Renal pelvis (tissue), 4 donors: ENCODE results near the gene KRT20. TPM values are rescaled to one million over a fixed set of nuclear protein-coding genes. Genes with fewer than 3 reads are reported as not detected.

Experiments
- DNase-seq: peaks from one replicate; pipeline ENCODE4 v3.0.0-alpha.2; 2013
- polyA plus RNA-seq, 3 donors: library from polyadenylated mRNA; unstranded; fragments of 120-200 nt; gene quantifications; one replicate each; pipeline ENCODE4 v1.2.1, GENCODE V29; 2013; ENCODE audit not compliant: insufficient read length in 3 of 3

KRT20 gene
- polyA plus RNA-seq, 3 donors = 0.17 to 0.80 (median 0.36) TPM

DNA sequence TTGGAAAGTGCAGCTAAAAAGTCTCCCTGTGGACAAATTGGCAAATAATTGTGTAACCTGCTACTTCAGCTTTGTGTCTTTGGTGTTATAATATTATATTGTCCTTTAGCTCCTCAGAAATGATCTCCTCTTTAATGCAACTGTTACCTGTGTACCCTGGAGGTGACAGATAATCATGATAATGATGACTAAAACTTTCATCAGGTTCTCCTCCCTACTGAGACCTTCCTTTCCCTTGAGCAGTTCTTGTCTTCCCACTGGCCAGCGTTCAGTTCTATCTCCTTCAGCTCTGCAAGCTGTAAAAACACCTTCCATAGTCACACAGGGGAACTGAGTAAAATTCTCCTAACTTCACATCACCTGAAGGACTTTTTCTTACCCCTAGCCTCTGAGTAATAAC lies 32.7 kb downstream of the KRT20 start:
- DNase-seq = no peak

- no peak for DNase-seq
These were observed 34.6 kb downstream of the KRT20 start for GRCh38 chr17:40850293-40850972.

- DNase-seq = no peak
These were observed 35.3 kb downstream of the KRT20 start for GRCh38 chr17:40849723-40850122.

- DNase-seq = no peak
These were observed 36.3 kb downstream of the KRT20 start for GRCh38 chr17:40848583-40849235.

GRCh38 chr17:40846515-40847144 lies 38.4 kb downstream of the KRT20 start:
- peak; percentile 3 for DNase-seq

- DNase-seq = no peak
These were observed 40.4 kb downstream of the KRT20 start for GRCh38 chr17:40844671-40845107.

GRCh38 chr17:40843242-40843641 lies 41.8 kb downstream of the KRT20 start:
- DNase-seq = no peak

- DNase-seq = no peak
These were observed 43.8 kb downstream of the KRT20 start for GRCh38 chr17:40841246-40841645.

- no peak for DNase-seq
These were observed 45.8 kb downstream of the KRT20 start for GRCh38 chr17:40839194-40839593.

- no peak for DNase-seq
These were observed 49.0 kb downstream of the KRT20 start for GRCh38 chr17:40836020-40836419.

GRCh38 chr17:40833882-40834281 lies 51.2 kb downstream of the KRT20 start:
- no peak for DNase-seq

- DNase-seq = no peak
These were observed 52.2 kb downstream of the KRT20 start for GRCh38 chr17:40832840-40833239.

DNA sequence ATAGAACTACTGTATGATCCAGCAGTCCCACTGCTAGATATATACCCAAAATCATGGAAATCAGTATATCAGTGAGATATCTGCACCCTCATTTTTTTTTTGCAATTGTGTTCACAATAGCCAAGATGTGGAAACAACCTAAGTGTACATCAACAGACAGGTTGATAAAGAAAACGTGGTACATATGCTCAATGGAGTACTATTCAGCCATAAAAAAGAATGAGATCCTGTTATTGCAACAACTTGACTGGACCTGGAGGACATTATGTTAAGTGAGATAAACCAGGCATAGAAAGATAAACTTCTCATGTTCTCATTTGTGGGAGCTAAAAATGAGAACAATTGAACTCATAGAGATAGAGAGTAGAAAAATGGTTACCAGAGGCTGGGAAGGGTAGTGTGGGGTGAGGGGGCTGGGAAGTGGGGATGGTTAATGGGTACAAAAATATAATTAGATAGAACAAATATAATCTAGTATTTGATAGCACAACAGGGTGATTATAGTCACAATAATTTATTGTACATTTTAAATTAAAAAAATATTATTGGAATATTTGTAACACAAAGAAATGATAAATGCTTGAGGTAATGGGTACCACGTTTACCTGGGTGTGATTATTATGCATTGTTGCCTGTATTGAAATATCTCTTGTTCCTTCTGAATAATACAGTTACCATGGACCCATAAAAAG lies 54.8 kb downstream of the KRT20 start:
- no peak for DNase-seq

DNA sequence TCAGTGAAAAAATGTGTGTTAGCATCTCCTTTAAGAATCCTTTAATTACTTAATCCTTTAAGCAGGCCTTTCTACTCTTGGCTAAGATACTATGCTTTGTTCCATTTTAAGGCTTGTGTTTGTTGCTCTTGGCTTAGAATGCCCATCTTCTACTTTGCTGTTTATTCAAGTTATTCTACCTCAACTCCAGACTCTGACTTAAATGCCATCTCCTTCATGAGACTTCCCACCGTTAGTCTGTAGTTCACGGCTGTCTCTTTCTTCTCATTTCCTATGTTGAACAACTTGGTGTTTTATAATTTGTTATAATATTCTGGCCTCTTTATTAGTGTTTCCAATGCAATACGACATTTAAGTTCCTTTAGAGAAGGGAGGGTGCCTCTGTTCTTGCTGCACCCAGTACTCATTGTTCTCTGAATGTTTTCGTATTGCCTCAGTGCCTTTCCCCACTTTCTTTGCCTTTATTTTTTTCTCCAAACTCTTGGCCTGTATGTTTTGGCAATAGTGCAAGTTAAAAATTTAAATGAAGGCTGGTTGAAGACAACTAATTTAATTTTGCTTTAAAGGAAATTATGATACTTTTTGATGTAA lies 56.5 kb downstream of the KRT20 start:
- DNase-seq = no peak

DNA sequence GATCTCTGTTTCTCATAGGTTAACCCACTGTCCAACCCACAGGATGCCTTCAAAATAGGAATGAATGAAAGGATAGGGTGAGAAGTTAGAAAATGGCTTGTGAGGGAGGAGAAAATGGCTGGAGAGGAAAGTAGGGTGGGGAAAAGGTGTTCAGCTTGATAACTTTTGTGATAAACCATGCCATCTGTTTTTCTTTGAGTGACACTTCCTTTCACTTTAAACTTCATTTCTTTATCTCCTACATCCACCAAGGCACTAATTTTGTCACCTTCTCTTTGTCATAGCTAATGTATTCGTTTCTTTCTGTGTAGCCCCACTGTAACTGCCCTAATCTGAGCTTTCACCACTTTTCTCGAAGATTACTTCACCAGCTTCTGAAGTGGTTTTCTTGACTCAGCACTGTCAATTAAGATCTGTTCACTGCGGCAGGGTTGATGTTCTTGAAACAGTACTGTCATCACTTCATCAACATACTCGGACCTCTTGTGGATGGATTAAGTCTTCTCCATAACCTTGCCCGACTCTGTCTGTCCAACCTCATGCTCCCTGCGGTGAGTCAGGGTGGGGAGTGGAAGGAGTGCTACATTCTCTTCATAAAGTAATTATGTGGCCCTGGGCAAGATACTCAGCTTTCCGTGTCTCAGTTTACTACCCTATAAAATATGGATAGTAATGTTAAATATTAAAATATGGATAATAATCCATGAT lies 57.1 kb downstream of the KRT20 start:
- DNase-seq = no peak

Other genes starting within 250 kb of the KRT20 start
- gene SMARCE1, start 237.4 kb downstream of the KRT20 start, polyA plus RNA-seq = 100 to 1,000 TPM; 226 to 262 (median 254) TPM
- gene KRT222, start 220.1 kb downstream of the KRT20 start, polyA plus RNA-seq = under 1 TPM in 2 of 3 donors, not detected in 1; 0.17 to 0.21 TPM
- under 1 TPM in 1 of 3 donors, not detected in 2; 0.09 TPM for gene KRT24, start 181.5 kb downstream of the KRT20 start, polyA plus RNA-seq
- not detected for gene KRT25, start 129.9 kb downstream of the KRT20 start, polyA plus RNA-seq
- not detected for gene KRT26, start 113.0 kb downstream of the KRT20 start, polyA plus RNA-seq
- under 1 TPM in 1 of 3 donors, not detected in 2; 0.30 TPM for gene KRT27, start 102.7 kb downstream of the KRT20 start, polyA plus RNA-seq
- gene KRT28, start 85.3 kb downstream of the KRT20 start, polyA plus RNA-seq = not detected
- gene KRT10, start 62.6 kb downstream of the KRT20 start, polyA plus RNA-seq = 10 to 100 TPM; 41.9 to 48.9 (median 45.9) TPM
- under 1 TPM in 2 of 3 donors, not detected in 1; 0.19 to 0.36 TPM for gene KRT12, start 18.0 kb downstream of the KRT20 start, polyA plus RNA-seq
- gene KRT23, start 52.4 kb upstream of the KRT20 start, polyA plus RNA-seq = under 1 TPM; 0.71 to 1.00 (median 0.91) TPM
- not detected for gene KRT39, start 81.7 kb upstream of the KRT20 start, polyA plus RNA-seq
- under 1 TPM in 1 of 3 donors, not detected in 2; 0.12 TPM for gene KRT40, start 99.1 kb upstream of the KRT20 start, polyA plus RNA-seq
- not detected for gene KRTAP3-3, start 108.9 kb upstream of the KRT20 start, polyA plus RNA-seq
- not detected for gene KRTAP3-2, start 114.7 kb upstream of the KRT20 start, polyA plus RNA-seq
- gene KRTAP3-1, start 123.9 kb upstream of the KRT20 start, polyA plus RNA-seq = not detected
- gene KRTAP1-5, start 142.0 kb upstream of the KRT20 start, polyA plus RNA-seq = not detected
- not detected for gene KRTAP1-4, start 145.0 kb upstream of the KRT20 start, polyA plus RNA-seq
- gene KRTAP1-3, start 149.6 kb upstream of the KRT20 start, polyA plus RNA-seq = not detected
- not detected for gene KRTAP1-1, start 156.2 kb upstream of the KRT20 start, polyA plus RNA-seq
- gene KRTAP2-1, start 162.1 kb upstream of the KRT20 start, polyA plus RNA-seq = not detected
- not detected for gene KRTAP2-2, start 170.0 kb upstream of the KRT20 start, polyA plus RNA-seq
- not detected for gene KRTAP2-3, start 174.9 kb upstream of the KRT20 start, polyA plus RNA-seq
- not detected for gene KRTAP2-4, start 180.6 kb upstream of the KRT20 start, polyA plus RNA-seq
- gene KRTAP4-7, start 198.9 kb upstream of the KRT20 start, polyA plus RNA-seq = not detected
- not detected for gene KRTAP4-8, start 212.9 kb upstream of the KRT20 start, polyA plus RNA-seq
- not detected for gene KRTAP4-16, start 217.0 kb upstream of the KRT20 start, polyA plus RNA-seq
- gene KRTAP4-9, start 220.1 kb upstream of the KRT20 start, polyA plus RNA-seq = not detected
- not detected for gene KRTAP4-11, start 233.1 kb upstream of the KRT20 start, polyA plus RNA-seq
- not detected for gene KRTAP4-12, start 238.9 kb upstream of the KRT20 start, polyA plus RNA-seq